NB4 (cell line): ENCODE data around the gene KIF9.
A peak's percentile ranks its signal among the peaks of the same experiment; 100 is the strongest.

Source experiments
- DNase-seq: peaks from one replicate; pipeline ENCODE4 v3.0.0; 2010; ENCODE audit warnings: low read depth
- H3K4me3 ChIP-seq: one replicate; pipeline ENCODE4 v1.5.1; 2011; ENCODE audit warnings: mild to moderate bottlenecking, low read depth, low read length, moderate library complexity
- CTCF ChIP-seq: IDR thresholded peaks from one replicate; pipeline ENCODE4 v1.5.1; 2012; ENCODE audit warnings: low read depth, low read length
- MAX ChIP-seq: IDR thresholded peaks from 2 replicates; pipeline ENCODE4 v1.6.1; 2011; ENCODE audit warnings: low read depth, low read length
- MYC ChIP-seq: IDR thresholded peaks from 2 replicates; pipeline ENCODE4 v1.6.1; 2011; ENCODE audit warnings: low read depth, low read length
- POLR2A ChIP-seq: IDR thresholded peaks from 2 replicates; pipeline ENCODE4 v1.6.1; 2011; ENCODE audit warnings: mild to moderate bottlenecking; ENCODE audit not compliant: insufficient read length; ENCODE audit errors: extremely low read depth

The KIF9 gene

GRCh38 chr3:47238017-47238416 is 44.6 kb downstream of the KIF9 start:
- no peak for TF ChIP-seq MAX
- no peak for TF ChIP-seq MYC
- TF ChIP-seq POLR2A = no peak
- TF ChIP-seq CTCF = no peak
- no peak overlapping the region for H3K4me3 ChIP-seq
- no peak for DNase-seq

GRCh38 chr3:47228088-47228487 is 54.5 kb downstream of the KIF9 start:
- no peak overlapping the region for H3K4me3 ChIP-seq
- TF ChIP-seq MAX = no peak
- TF ChIP-seq MYC = no peak
- TF ChIP-seq CTCF = no peak
- TF ChIP-seq POLR2A = no peak
- no peak for DNase-seq

GRCh38 chr3:47227678-47228077 is 54.9 kb downstream of the KIF9 start:
- TF ChIP-seq POLR2A = no peak
- TF ChIP-seq MYC = no peak
- no peak for TF ChIP-seq MAX
- no peak for TF ChIP-seq CTCF
- DNase-seq = peak; percentile 18
- H3K4me3 ChIP-seq = no peak overlapping the region

GRCh38 chr3:47225310-47225906 is 57.2 kb downstream of the KIF9 start:
- TF ChIP-seq POLR2A (no peak), CTCF (no peak), MAX (no peak), MYC (no peak)
- DNase-seq = peak; percentile 67
- no peak overlapping the region for H3K4me3 ChIP-seq

- DNase-seq = no peak
- H3K4me3 ChIP-seq = no peak overlapping the region
Measured at GRCh38 chr3:47223755-47224154, 58.8 kb downstream of the KIF9 start.

More at GRCh38 chr3:47223755-47224154, 58.8 kb downstream of the KIF9 start:
- TF ChIP-seq MAX (no peak), CTCF (no peak), MYC (no peak), POLR2A (no peak)
